Measurements from ENCODE around the gene CPLANE1. TPM values are rescaled to one million over a fixed set of nuclear protein-coding genes. Genes with fewer than 3 reads are reported as not detected.
"Not testable (repeated sequence)": the region's sequence is repeated elsewhere in the genome, so short reads cannot be mapped to it uniquely, and the experiment has no call there.

CPLANE1 gene
- total RNA-seq, 4 donors from 2014 or later: 6.3 to 28.2 (median 12.0) TPM

GRCh38 chr5:37247496-37247895 is 1.7 kb downstream of the CPLANE1 start:
- H3K4me3 ChIP-seq: no peak overlapping the region
- no peak for DNase-seq (ENCODE audit: low spot score in 2 of 2)
- H3K9me3 ChIP-seq: no peaks in the 10 kb centered on the region
- no peaks in the 10 kb centered on the region for H3K27me3 ChIP-seq
- H3K36me3 ChIP-seq: no peaks in the 10 kb centered on the region
- 89% methylated on average over 4 of the region's 4 CpGs for WGBS
- H3K27ac ChIP-seq: no peak overlapping the region
- peaks cover 24% of the 10 kb centered on the region for H3K4me1 ChIP-seq
- no peak for TF ChIP-seq POLR2A (IDR thresholded peaks at IDR 0.05)
- TF ChIP-seq POLR2AphosphoS5 (IDR thresholded peaks at IDR 0.05): no peak
- TF ChIP-seq, protein P1, sequence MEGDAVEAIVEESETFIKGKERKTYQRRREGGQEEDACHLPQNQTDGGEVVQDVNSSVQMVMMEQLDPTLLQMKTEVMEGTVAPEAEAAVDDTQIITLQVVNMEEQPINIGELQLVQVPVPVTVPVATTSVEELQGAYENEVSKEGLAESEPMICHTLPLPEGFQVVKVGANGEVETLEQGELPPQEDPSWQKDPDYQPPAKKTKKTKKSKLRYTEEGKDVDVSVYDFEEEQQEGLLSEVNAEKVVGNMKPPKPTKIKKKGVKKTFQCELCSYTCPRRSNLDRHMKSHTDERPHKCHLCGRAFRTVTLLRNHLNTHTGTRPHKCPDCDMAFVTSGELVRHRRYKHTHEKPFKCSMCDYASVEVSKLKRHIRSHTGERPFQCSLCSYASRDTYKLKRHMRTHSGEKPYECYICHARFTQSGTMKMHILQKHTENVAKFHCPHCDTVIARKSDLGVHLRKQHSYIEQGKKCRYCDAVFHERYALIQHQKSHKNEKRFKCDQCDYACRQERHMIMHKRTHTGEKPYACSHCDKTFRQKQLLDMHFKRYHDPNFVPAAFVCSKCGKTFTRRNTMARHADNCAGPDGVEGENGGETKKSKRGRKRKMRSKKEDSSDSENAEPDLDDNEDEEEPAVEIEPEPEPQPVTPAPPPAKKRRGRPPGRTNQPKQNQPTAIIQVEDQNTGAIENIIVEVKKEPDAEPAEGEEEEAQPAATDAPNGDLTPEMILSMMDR (IDR thresholded peaks at IDR 0.05): no peak
- no peak for TF ChIP-seq EP300 (IDR thresholded peaks at IDR 0.05)

GRCh38 chr5:37247036-37247435 is 2.1 kb downstream of the CPLANE1 start:
- Histone ChIP-seq H3K9me3 (no peaks in the 10 kb centered on the region), H3K4me1 (peaks cover 24% of the 10 kb centered on the region), H3K27ac (no peak overlapping the region), H3K4me3 (no peak overlapping the region), H3K27me3 (no peaks in the 10 kb centered on the region), H3K36me3 (no peaks in the 10 kb centered on the region)
- 51% methylated on average over 1 of the region's 1 CpG for WGBS
- TF ChIP-seq, protein P1 (IDR thresholded peaks at IDR 0.05): no peak
- TF ChIP-seq POLR2A (IDR thresholded peaks at IDR 0.05) (no peak), POLR2AphosphoS5 (IDR thresholded peaks at IDR 0.05) (no peak)
- no peak for DNase-seq (ENCODE audit: low spot score in 2 of 2)

- no peak for DNase-seq (ENCODE audit: low spot score in 2 of 2)
- Histone ChIP-seq H3K36me3 (peaks cover 69% of the 10 kb centered on the region), H3K9me3 (no peaks in the 10 kb centered on the region), H3K27ac (no peak overlapping the region), H3K4me1 (no peaks in the 10 kb centered on the region), H3K27me3 (no peaks in the 10 kb centered on the region), H3K4me3 (no peak overlapping the region)
- TF ChIP-seq, protein P1 (IDR thresholded peaks at IDR 0.05): no peak
- TF ChIP-seq POLR2AphosphoS5 (IDR thresholded peaks at IDR 0.05) (no peak), EP300 (IDR thresholded peaks at IDR 0.05) (no peak), POLR2A (IDR thresholded peaks at IDR 0.05) (no peak)
- WGBS: 95% methylated on average over 2 of the region's 2 CpGs
Measured at GRCh38 chr5:37234288-37234687, 14.9 kb downstream of the CPLANE1 start.

DNA sequence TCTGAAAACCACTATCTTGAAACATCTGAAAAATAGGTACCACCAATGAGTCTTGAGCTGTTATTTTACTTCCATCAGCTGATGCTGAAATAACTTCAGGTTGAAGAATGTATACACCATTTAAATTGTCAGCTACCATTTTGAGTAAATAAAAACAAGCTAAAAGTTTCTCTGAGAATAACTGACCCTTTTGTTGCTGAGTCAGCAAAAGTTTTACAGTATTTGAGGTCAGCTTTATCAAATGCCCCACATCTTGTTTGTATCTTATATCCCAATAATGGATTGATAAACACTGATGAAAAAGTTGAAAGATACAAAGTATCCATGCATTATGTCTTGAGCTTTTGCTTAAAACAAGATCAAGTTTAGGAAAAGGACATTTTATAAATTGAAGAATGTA is 22.8 kb downstream of the CPLANE1 start:
- Histone ChIP-seq H3K27me3 (no peaks in the 10 kb centered on the region), H3K27ac (no peak overlapping the region), H3K4me1 (no peaks in the 10 kb centered on the region), H3K36me3 (peaks cover 70% of the 10 kb centered on the region), H3K4me3 (no peak overlapping the region), H3K9me3 (no peaks in the 10 kb centered on the region)
- no peak for TF ChIP-seq POLR2A (IDR thresholded peaks at IDR 0.05)
- TF ChIP-seq, protein P1 (IDR thresholded peaks at IDR 0.05): no peak
- no peak for TF ChIP-seq EP300 (IDR thresholded peaks at IDR 0.05)
- TF ChIP-seq POLR2AphosphoS5 (IDR thresholded peaks at IDR 0.05): no peak
- DNase-seq (ENCODE audit: low spot score in 2 of 2): no peak

DNA sequence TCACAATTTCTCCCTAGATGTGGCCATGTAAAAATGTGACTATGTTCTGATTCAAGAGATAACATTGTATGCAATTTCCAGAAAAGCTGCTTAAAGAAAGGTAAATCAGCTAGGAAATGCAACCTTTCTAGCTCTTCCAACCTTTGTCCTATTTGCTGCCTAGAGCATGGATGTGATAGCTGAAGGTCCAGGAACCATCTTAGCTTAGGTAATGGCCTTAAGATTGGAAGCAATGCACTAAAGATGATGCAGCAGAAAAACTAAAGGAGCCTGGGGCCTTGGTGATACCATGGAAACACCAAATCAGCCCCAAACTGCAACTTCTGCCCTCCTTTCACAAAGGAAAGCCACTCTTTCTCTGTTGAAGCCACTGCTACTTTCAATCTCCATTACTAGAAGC is 27.0 kb downstream of the CPLANE1 start:
- Histone ChIP-seq H3K27ac (no peak overlapping the region), H3K27me3 (no peaks in the 10 kb centered on the region), H3K36me3 (peaks cover 81% of the 10 kb centered on the region), H3K4me1 (no peaks in the 10 kb centered on the region), H3K4me3 (no peak overlapping the region), H3K9me3 (no peaks in the 10 kb centered on the region)
- TF ChIP-seq, protein P1 (IDR thresholded peaks at IDR 0.05): no peak
- TF ChIP-seq POLR2A (IDR thresholded peaks at IDR 0.05) (no peak), POLR2AphosphoS5 (IDR thresholded peaks at IDR 0.05) (no peak), EP300 (IDR thresholded peaks at IDR 0.05) (no peak)
- DNase-seq (ENCODE audit: low spot score in 2 of 2): no peak

GRCh38 chr5:37220426-37220825 is 28.8 kb downstream of the CPLANE1 start:
- WGBS: 96% methylated on average over 6 of the region's 6 CpGs
- H3K36me3 ChIP-seq: peaks cover 78% of the 10 kb centered on the region

DNA sequence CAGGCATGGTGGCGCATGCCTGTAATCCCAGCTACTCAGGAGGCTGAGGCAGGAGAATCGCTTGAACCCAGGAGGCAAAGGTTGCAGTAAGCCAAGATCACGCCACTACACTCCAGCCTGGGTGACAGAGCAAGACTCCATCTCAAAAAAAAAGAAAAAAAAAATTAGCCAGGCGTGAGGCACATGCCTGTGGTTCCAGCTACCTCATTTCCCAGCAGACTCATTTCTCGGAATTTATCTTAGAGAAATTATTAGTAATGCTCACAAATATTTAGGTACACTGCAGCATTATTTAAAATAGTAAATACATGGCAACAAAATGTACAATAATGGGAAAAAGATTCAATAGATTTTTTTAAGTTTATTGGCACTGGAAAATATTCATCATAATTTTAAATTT is 29.8 kb downstream of the CPLANE1 start:
- H3K27ac ChIP-seq; H3K4me3 ChIP-seq; H3K9me3 ChIP-seq; H3K4me1 ChIP-seq; DNase-seq (ENCODE audit: low spot score in 2 of 2); H3K27me3 ChIP-seq: not testable (repeated sequence)
- WGBS: 95% methylated on average over 5 of the region's 5 CpGs
- peaks cover 81% of the 10 kb centered on the region for H3K36me3 ChIP-seq

More at GRCh38 chr5:37220426-37220825, 28.8 kb downstream of the CPLANE1 start:
- H3K4me1 ChIP-seq; H3K27ac ChIP-seq; H3K9me3 ChIP-seq; H3K4me3 ChIP-seq; DNase-seq (ENCODE audit: low spot score in 2 of 2); H3K27me3 ChIP-seq: not testable (repeated sequence)

Data from suprapubic skin (tissue), 4 donors.